Naive thymus-derived CD8-positive, alpha-beta T cell (primary cell): ENCODE results near the gene SORCS2. TPM values are rescaled to one million over a fixed set of nuclear protein-coding genes. Genes with fewer than 3 reads are reported as not detected.

Experiments used
- ATAC-seq, 2 donors: fragments of 150-1000 bp; cut with Tn5 transposase in 1 of 2; sonication (Bioruptor Pico), chemical (Tn5 transposase) in 1 of 2; 1 replicate in 1 of 2; 2 replicates in 1 of 2; pipeline ENCODE4 v1.10.0; 2021; ENCODE audit warnings: mild to moderate bottlenecking in 2 of 2, moderate library complexity in 2 of 2
- POLR2A ChIA-PET: fragments of 350-600 bp; sonication (Branson Sonifier 250); formaldehyde crosslinking; loops from one replicate; lab custom pipeline; 2021; ENCODE audit warnings: antibody characterized with exemption; lab: Charles Lee
- DNase-seq, 10 donors: peaks; one replicate each; pipeline versions ENCODE4 v3.0.0 to v3.0.0-alpha.2; 2020 to 2022
- H3K27ac Mint-ChIP-seq, 10 donors: one replicate each; pipeline ENCODE4 v1.8.0; 2020 to 2022; ENCODE audit warnings: mild to moderate bottlenecking in 10 of 10, mixed read lengths in 10 of 10, moderate library complexity in 4 of 10, inconsistent platforms in 1 of 10
- H3K27me3 Mint-ChIP-seq, 5 donors: one replicate each; pipeline ENCODE4 v1.8.0; 2021 to 2022; ENCODE audit warnings: mixed read lengths in 5 of 5
- H3K36me3 Mint-ChIP-seq, 3 donors: one replicate each; pipeline ENCODE4 v1.8.0; 2020 to 2022; ENCODE audit warnings: mixed read lengths in 3 of 3, mild to moderate bottlenecking in 2 of 3, inconsistent platforms in 1 of 3
- H3K4me1 Mint-ChIP-seq, 4 donors: one replicate each; pipeline ENCODE4 v1.8.0; 2021 to 2022; ENCODE audit warnings: mixed read lengths in 4 of 4
- H3K4me3 Mint-ChIP-seq, 10 donors: one replicate each; pipeline ENCODE4 v1.8.0; 2020 to 2022; ENCODE audit warnings: mild to moderate bottlenecking in 10 of 10, mixed read lengths in 10 of 10, moderate library complexity in 6 of 10, inconsistent platforms in 1 of 10
- H3K9me3 Mint-ChIP-seq, 9 donors: one replicate each; pipeline ENCODE4 v1.8.0; 2020 to 2022; ENCODE audit warnings: mixed read lengths in 9 of 9, mild to moderate bottlenecking in 3 of 9, inconsistent platforms in 1 of 9, moderate library complexity in 1 of 9
- polyA plus RNA-seq, 3 donors: library from polyadenylated mRNA; unstranded; fragments of 300-500 nt; fragmentation: Illumina TruSeq; gene quantifications; one replicate each; pipeline ENCODE4 v1.2.3, GENCODE V29; 2021
- total RNA-seq, 8 experiments: library from RNA in 2 of 8; stranded (reverse) in 2 of 8; gene quantifications; one replicate each; pipeline ENCODE4 v1.2.3 and lab custom pipeline; 2021 to 2026

Gene SORCS2
- total and polyA plus RNA-seq, 5 experiments from 2014 or later: not detected

GRCh38 chr4:7239844-7240243, 47.5 kb downstream of the SORCS2 start:
- no peak overlapping the region for H3K27ac Mint-ChIP-seq
- ATAC-seq (no peak), DNase-seq (no peak)
- H3K4me1 Mint-ChIP-seq: peaks cover 0 to 2% (median 0%) of the 10 kb centered on the region in 4 donors
- H3K27me3 Mint-ChIP-seq: peaks cover 0 to 15% (median 0%) of the 10 kb centered on the region in 5 donors
- peaks cover 0 to 13% (median 2%) of the 10 kb centered on the region in 9 donors for H3K9me3 Mint-ChIP-seq
- H3K4me3 Mint-ChIP-seq: no peak overlapping the region
- H3K36me3 Mint-ChIP-seq: no peaks in the 10 kb centered on the region
- POLR2A ChIA-PET: no interaction called here

GRCh38 chr4:7240306-7240705, 48.0 kb downstream of the SORCS2 start:
- H3K4me3 Mint-ChIP-seq: no peak overlapping the region
- POLR2A ChIA-PET: no interaction called here
- ATAC-seq: no peak
- peak overlapping the region in 1 of 10 donors; percentile 65 for H3K27ac Mint-ChIP-seq
- no peak for DNase-seq
- peaks cover 0 to 2% (median 0%) of the 10 kb centered on the region in 4 donors for H3K4me1 Mint-ChIP-seq
- peaks cover 0 to 13% (median 2%) of the 10 kb centered on the region in 9 donors for H3K9me3 Mint-ChIP-seq
- H3K27me3 Mint-ChIP-seq: peaks cover 0 to 15% (median 0%) of the 10 kb centered on the region in 5 donors
- H3K36me3 Mint-ChIP-seq: no peaks in the 10 kb centered on the region

- Mint-ChIP-seq H3K36me3 (no peaks in the 10 kb centered on the region), H3K4me3 (no peak overlapping the region), H3K27ac (no peak overlapping the region), H3K4me1 (peaks cover 0 to 2% (median 0%) of the 10 kb centered on the region in 4 donors), H3K9me3 (peaks cover 0 to 13% (median 2%) of the 10 kb centered on the region in 9 donors), H3K27me3 (peaks cover 0 to 15% (median 0%) of the 10 kb centered on the region in 5 donors)
- DNase-seq (no peak), ATAC-seq (no peak)
- POLR2A ChIA-PET: no interaction called here
Measured at GRCh38 chr4:7241597-7242125, 49.3 kb downstream of the SORCS2 start.

GRCh38 chr4:7242766-7243165, 50.4 kb downstream of the SORCS2 start:
- ATAC-seq: no peak
- peaks cover 0 to 2% (median 0%) of the 10 kb centered on the region in 4 donors for H3K4me1 Mint-ChIP-seq
- H3K4me3 Mint-ChIP-seq: no peak overlapping the region
- peaks cover 0 to 15% (median 0%) of the 10 kb centered on the region in 5 donors for H3K27me3 Mint-ChIP-seq
- H3K36me3 Mint-ChIP-seq: no peaks in the 10 kb centered on the region
- POLR2A ChIA-PET: no interaction called here
- H3K27ac Mint-ChIP-seq: no peak overlapping the region
- peaks cover 0 to 13% (median 2%) of the 10 kb centered on the region in 9 donors for H3K9me3 Mint-ChIP-seq
- DNase-seq: no peak

GRCh38 chr4:7243609-7244330, 51.4 kb downstream of the SORCS2 start:
- no peak for DNase-seq
- H3K4me3 Mint-ChIP-seq: no peak overlapping the region
- H3K36me3 Mint-ChIP-seq: no peaks in the 10 kb centered on the region
- H3K9me3 Mint-ChIP-seq: peaks cover 0 to 9% (median 2%) of the 10 kb centered on the region in 9 donors
- peaks cover 0 to 15% (median 0%) of the 10 kb centered on the region in 5 donors for H3K27me3 Mint-ChIP-seq
- H3K4me1 Mint-ChIP-seq: peaks cover 0 to 2% (median 0%) of the 10 kb centered on the region in 4 donors
- ATAC-seq: no peak
- no peak overlapping the region for H3K27ac Mint-ChIP-seq
- POLR2A ChIA-PET: no interaction called here

GRCh38 chr4:7244331-7244665, 52.0 kb downstream of the SORCS2 start:
- DNase-seq (no peak), ATAC-seq (no peak)
- H3K27me3 Mint-ChIP-seq: peaks cover 0 to 14% (median 0%) of the 10 kb centered on the region in 5 donors
- no peak overlapping the region for H3K27ac Mint-ChIP-seq
- peaks cover 0 to 9% (median 4%) of the 10 kb centered on the region in 9 donors for H3K9me3 Mint-ChIP-seq
- H3K36me3 Mint-ChIP-seq: no peaks in the 10 kb centered on the region
- peaks cover 0 to 2% (median 0%) of the 10 kb centered on the region in 4 donors for H3K4me1 Mint-ChIP-seq
- POLR2A ChIA-PET: no interaction called here
- no peak overlapping the region for H3K4me3 Mint-ChIP-seq

GRCh38 chr4:7244751-7245320, 52.5 kb downstream of the SORCS2 start:
- H3K27me3 Mint-ChIP-seq: peaks cover 0 to 12% (median 0%) of the 10 kb centered on the region in 5 donors
- ATAC-seq (no peak), DNase-seq (no peak)
- POLR2A ChIA-PET: no interaction called here
- H3K4me3 Mint-ChIP-seq: no peak overlapping the region
- H3K27ac Mint-ChIP-seq: no peak overlapping the region
- H3K4me1 Mint-ChIP-seq: peaks cover 0 to 2% (median 0%) of the 10 kb centered on the region in 4 donors
- peaks cover 0 to 9% (median 0%) of the 10 kb centered on the region in 9 donors for H3K9me3 Mint-ChIP-seq
- no peaks in the 10 kb centered on the region for H3K36me3 Mint-ChIP-seq

- Mint-ChIP-seq H3K36me3 (no peaks in the 10 kb centered on the region), H3K27me3 (peaks cover 0 to 15% (median 3%) of the 10 kb centered on the region in 5 donors), H3K9me3 (peaks cover 0 to 9% (median 0%) of the 10 kb centered on the region in 9 donors), H3K4me1 (peaks cover 0 to under 1% (median 0%) of the 10 kb centered on the region in 4 donors), H3K4me3 (no peak overlapping the region), H3K27ac (no peak overlapping the region)
- DNase-seq (no peak), ATAC-seq (no peak)
- POLR2A ChIA-PET: no interaction called here
Measured at GRCh38 chr4:7247521-7247920, 55.2 kb downstream of the SORCS2 start.

- ATAC-seq (no peak), DNase-seq (no peak)
- no peak overlapping the region for H3K4me3 Mint-ChIP-seq
- peaks cover 0 to 12% (median 3%) of the 10 kb centered on the region in 5 donors for H3K27me3 Mint-ChIP-seq
- peaks cover 0 to 9% (median 0%) of the 10 kb centered on the region in 9 donors for H3K9me3 Mint-ChIP-seq
- H3K27ac Mint-ChIP-seq: no peak overlapping the region
- POLR2A ChIA-PET: no interaction called here
- H3K4me1 Mint-ChIP-seq: no peaks in the 10 kb centered on the region
- H3K36me3 Mint-ChIP-seq: no peaks in the 10 kb centered on the region
Measured at GRCh38 chr4:7247946-7248345, 55.6 kb downstream of the SORCS2 start.

GRCh38 chr4:7248857-7249256, 56.5 kb downstream of the SORCS2 start:
- no peak overlapping the region for H3K27ac Mint-ChIP-seq
- peaks cover 0 to 10% (median 5%) of the 10 kb centered on the region in 5 donors for H3K27me3 Mint-ChIP-seq

GRCh38 chr4:7251321-7251720, 59.0 kb downstream of the SORCS2 start:
- no peak for ATAC-seq
- POLR2A ChIA-PET: no interaction called here
- no peak for DNase-seq
- Mint-ChIP-seq H3K36me3 (no peaks in the 10 kb centered on the region), H3K4me3 (no peak overlapping the region), H3K27ac (no peak overlapping the region), H3K9me3 (peaks cover 0 to 9% (median 0%) of the 10 kb centered on the region in 9 donors), H3K4me1 (no peaks in the 10 kb centered on the region), H3K27me3 (peaks cover under 1 to 15% (median 11%) of the 10 kb centered on the region in 5 donors)

More at GRCh38 chr4:7248857-7249256, 56.5 kb downstream of the SORCS2 start:
- Mint-ChIP-seq H3K36me3 (no peaks in the 10 kb centered on the region), H3K4me1 (no peaks in the 10 kb centered on the region), H3K9me3 (peaks cover 0 to 9% (median 0%) of the 10 kb centered on the region in 9 donors), H3K4me3 (no peak overlapping the region)
- POLR2A ChIA-PET: no interaction called here
- DNase-seq (no peak), ATAC-seq (no peak)

- Mint-ChIP-seq H3K36me3 (no peaks in the 10 kb centered on the region), H3K27me3 (peaks cover 7 to 20% (median 12%) of the 10 kb centered on the region in 5 donors), H3K27ac (peak overlapping the region in 1 of 10 donors; percentile 13), H3K4me1 (no peaks in the 10 kb centered on the region), H3K4me3 (no peak overlapping the region), H3K9me3 (peaks cover 0 to 9% (median 0%) of the 10 kb centered on the region in 9 donors)
- POLR2A ChIA-PET: no interaction called here
- DNase-seq (no peak), ATAC-seq (no peak)
Measured at GRCh38 chr4:7252051-7252450, 59.7 kb downstream of the SORCS2 start.
